ENCODE results near the gene OTOA. TPM values are rescaled to one million over a fixed set of nuclear protein-coding genes. Genes with fewer than 3 reads are reported as not detected.
"Not testable (repeated sequence)": the region's sequence is repeated elsewhere in the genome, so short reads cannot be mapped to it uniquely, and the experiment has no call there.

Gene OTOA
- total and polyA plus RNA-seq, 2 of the 8 experiments (the other 6 are each of a cell fraction or from before 2014, with no cell fraction given), result 0.06 to 0.32 TPM

DNA sequence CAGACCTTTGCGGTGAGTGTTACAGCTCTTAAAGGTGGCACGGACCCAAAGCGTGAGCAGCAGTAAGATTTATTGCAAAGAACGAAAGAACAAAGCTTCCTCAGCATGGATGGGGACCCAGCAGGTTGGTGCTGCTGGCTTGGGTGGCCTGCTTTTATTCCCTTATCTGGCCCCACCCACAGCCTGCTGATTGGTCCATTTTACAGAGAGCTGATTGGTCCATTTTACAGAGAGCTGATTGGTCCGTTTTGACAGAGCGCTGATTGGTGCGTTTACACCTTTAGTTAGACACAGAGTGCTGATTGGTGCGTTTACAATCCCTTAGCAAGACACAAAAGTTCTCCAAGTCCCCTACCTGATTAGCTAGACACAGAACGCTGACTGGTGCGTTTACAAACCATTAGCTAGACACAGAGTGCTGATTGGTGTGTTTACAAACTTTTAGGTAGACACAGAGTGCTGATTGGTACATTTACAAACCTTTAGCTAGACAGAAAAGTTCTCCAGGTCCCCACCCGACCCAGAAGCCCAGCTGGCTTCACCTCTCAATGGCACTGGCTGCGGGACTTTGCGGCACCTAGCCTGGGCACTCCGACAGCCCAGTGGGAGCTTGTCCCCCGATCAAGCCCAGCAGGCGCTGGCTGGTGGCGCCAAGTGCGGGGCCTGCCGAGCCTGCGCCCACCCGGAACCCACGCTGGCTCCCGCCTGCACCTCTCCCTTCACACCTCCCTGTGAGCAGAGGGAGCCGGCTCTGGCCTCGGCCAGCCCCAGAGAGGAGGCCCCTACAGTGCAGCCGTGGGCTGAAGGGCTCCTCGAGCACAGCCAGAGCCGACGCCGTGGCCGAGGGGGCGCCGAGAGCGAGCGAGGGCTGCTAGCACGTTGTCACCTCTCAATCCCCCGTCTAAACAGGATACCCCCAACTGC, 33.9 kb upstream of the OTOA start:
- not testable (repeated sequence) for H3K4me3 ChIP-seq (ENCODE audit: extremely low read depth in 1 of 4, insufficient read depth in 2 of 4, low read depth in 3 of 4, low read length in 4 of 4); H4K91ac ChIP-seq (replicated peaks; ENCODE audit: insufficient read length, low read length); H3K23ac ChIP-seq (ENCODE audit: insufficient read length); H2BK12ac ChIP-seq (ENCODE audit: low read depth, low read length); DNase-seq (ENCODE audit: low read depth in 1 of 2, low spot score in 2 of 2); H2BK20ac ChIP-seq (ENCODE audit: low read length); H3K79me2 ChIP-seq (ENCODE audit: control insufficient read depth in 1 of 2, insufficient read depth in 2 of 2, low read length in 2 of 2); H3K9me3 ChIP-seq (ENCODE audit: insufficient read depth in 2 of 2, low read depth in 1 of 2, low read length in 1 of 2); H3K27me3 ChIP-seq (replicated peaks in 1 of 4; ENCODE audit: control insufficient read depth in 3 of 4, extremely low read depth in 1 of 4, insufficient read depth in 3 of 4, low read length in 3 of 4); H3K14ac ChIP-seq (ENCODE audit: insufficient read length); FAIRE-seq; H3K18ac ChIP-seq (ENCODE audit: extremely low read depth, low read length); H3K23me2 ChIP-seq (ENCODE audit: low read depth, low read length); H3K9ac ChIP-seq (replicated peaks in 1 of 4; ENCODE audit: extremely low read depth in 1 of 4, low read depth in 3 of 4, low read length in 3 of 4); H2BK120ac ChIP-seq (replicated peaks; ENCODE audit: low read depth, low read length); H3K27ac ChIP-seq (ENCODE audit: low read depth, low read length); H2BK15ac ChIP-seq (ENCODE audit: low read length); H3K4me1 ChIP-seq (replicated peaks in 1 of 4; ENCODE audit: control insufficient read depth in 3 of 4, insufficient read depth in 4 of 4, low read length in 3 of 4); H3K56ac ChIP-seq (replicated peaks; ENCODE audit: insufficient read length, low read depth, low read length); H2BK5ac ChIP-seq (ENCODE audit: low read depth, low read length); H4K20me1 ChIP-seq (replicated peaks in 1 of 2; ENCODE audit: control insufficient read depth in 1 of 2, insufficient read depth in 2 of 2, low read length in 2 of 2); H2AFZ ChIP-seq (ENCODE audit: low read length); H4K5ac ChIP-seq (ENCODE audit: insufficient read length, low read depth, low read length); H3K79me1 ChIP-seq (ENCODE audit: low read depth, low read length); H4K8ac ChIP-seq (ENCODE audit: extremely low read depth, insufficient read depth, low read length); H3K4me2 ChIP-seq (ENCODE audit: insufficient read depth in 1 of 2, low read depth in 2 of 2, low read length in 2 of 2); H3K4ac ChIP-seq (replicated peaks; ENCODE audit: insufficient read length, low read depth, low read length); H2AK5ac ChIP-seq (ENCODE audit: low read depth, low read length)
- CTCF ChIA-PET (ENCODE audit: partially characterized antibody), result interaction anchor here (0.5 to 2.3 kb wide), 7 partner anchors 9 to 76 kb away, joined by 3 to 8 read pairs (median 4); partner anchors contain the start of gene IGSF6
- WGBS, 2 experiments (ENCODE audit: extremely low coverage in 1 of 2, insufficient coverage in 1 of 2, insufficient read length in 1 of 2, insufficient replicate concordance in 2 of 2, low coverage in 1 of 2, low lambda C conversion rate in 2 of 2, missing lambda C conversion rate in 1 of 2), result 98% methylated on average over 36 of the region's 37 CpGs; no CpG with 5 or more reads in 1 of the 2 experiments
- POLR2A ChIA-PET (ENCODE audit: partially characterized antibody), result interaction anchor here (0.9 kb wide), 1 partner anchor 47 kb away, joined by 3 read pairs; no protein-coding TSS in a partner anchor
- H3K36me3 ChIP-seq (ENCODE audit: control insufficient read depth in 2 of 4, insufficient read depth in 4 of 4, low read length in 3 of 4), result peaks cover 0 to 41% (median 19%) of the 10 kb centered on the region in 4 experiments; a peak in 5 of 8 replicates

All from H1 (cell line).